ENCODE measurements around the gene SND1.

The SND1 gene

GRCh38 chr7:128041203-128041602 lies 389.2 kb downstream of the SND1 start:
- H4K20me1 ChIP-seq: peaks cover 6 to 78% (median 44%) of the 10 kb centered on the region in 11 experiments; a peak in 16 of 22 replicates
- peaks cover 0 to 16% (median 13%) of the 10 kb centered on the region in 11 experiments; a peak in 13 of 22 replicates for H3K36me3 ChIP-seq
- peaks cover 40 to 57% (median 46%) of the 10 kb centered on the region in 10 experiments for H3K4me1 ChIP-seq
- H3K4me3 ChIP-seq: no peak overlapping the region
- TF ChIP-seq Cebpa-rat (IDR thresholded peaks at IDR 0.05): no peak
- H3K9me3 ChIP-seq (replicated peaks in 1 of 11): no peaks in the 10 kb centered on the region
- H3K27ac ChIP-seq: no peak overlapping the region
- H3K27me3 ChIP-seq: no peaks in the 10 kb centered on the region
- no peak overlapping the region for H3K9ac ChIP-seq
- H3K4me2 ChIP-seq: peak overlapping the region in 5 of 11 experiments; percentile 20 to 63 (median 42); a peak in 9 of 22 replicates

- Histone ChIP-seq H3K9me3 (replicated peaks in 1 of 11) (no peaks in the 10 kb centered on the region), H3K4me2 (peak overlapping the region in 2 of 11 experiments; percentile 29 to 83; a peak in 1 of 22 replicates), H3K36me3 (peaks cover 0 to 16% (median 13%) of the 10 kb centered on the region in 11 experiments; a peak in 13 of 22 replicates), H3K27ac (no peak overlapping the region), H3K27me3 (no peaks in the 10 kb centered on the region), H4K20me1 (peaks cover 6 to 78% (median 36%) of the 10 kb centered on the region in 11 experiments; a peak in 15 of 22 replicates), H3K4me3 (no peak overlapping the region), H3K9ac (no peak overlapping the region), H3K4me1 (peaks cover 40 to 60% (median 44%) of the 10 kb centered on the region in 10 experiments)
- no peak for TF ChIP-seq Cebpa-rat (IDR thresholded peaks at IDR 0.05)
These were observed 390.0 kb downstream of the SND1 start for GRCh38 chr7:128042012-128042411.

GRCh38 chr7:128044064-128044463 lies 392.1 kb downstream of the SND1 start:
- peaks cover 6 to 75% (median 32%) of the 10 kb centered on the region in 11 experiments; a peak in 15 of 22 replicates for H4K20me1 ChIP-seq
- no peaks in the 10 kb centered on the region for H3K9me3 ChIP-seq (replicated peaks in 1 of 11)
- no peak for TF ChIP-seq Cebpa-rat (IDR thresholded peaks at IDR 0.05)
- peak overlapping the region in 1 of 11 experiments; percentile 26; a peak in 1 of 22 replicates for H3K27ac ChIP-seq
- peak overlapping the region; percentile 45 to 84 (median 64) for H3K4me2 ChIP-seq
- H3K27me3 ChIP-seq: no peaks in the 10 kb centered on the region
- no peak overlapping the region for H3K4me3 ChIP-seq
- H3K9ac ChIP-seq: peak overlapping the region in 1 of 11 experiments; percentile 24; a peak in 1 of 22 replicates
- peaks cover 40 to 60% (median 46%) of the 10 kb centered on the region in 10 experiments for H3K4me1 ChIP-seq
- peaks cover 0 to 28% (median 13%) of the 10 kb centered on the region in 11 experiments; a peak in 14 of 22 replicates for H3K36me3 ChIP-seq

GRCh38 chr7:128045158-128045557 lies 393.2 kb downstream of the SND1 start:
- Histone ChIP-seq H3K36me3 (peaks cover 0 to 39% (median 16%) of the 10 kb centered on the region in 11 experiments; a peak in 14 of 22 replicates), H3K27me3 (no peaks in the 10 kb centered on the region), H3K9ac (no peak overlapping the region), H3K4me3 (no peak overlapping the region), H3K4me2 (peak overlapping the region; percentile 25 to 85 (median 40); a peak in 21 of 22 replicates), H3K27ac (no peak overlapping the region), H4K20me1 (peaks cover 6 to 73% (median 30%) of the 10 kb centered on the region in 11 experiments; a peak in 15 of 22 replicates), H3K9me3 (replicated peaks in 1 of 11) (no peaks in the 10 kb centered on the region), H3K4me1 (peaks cover 40 to 60% (median 46%) of the 10 kb centered on the region in 10 experiments)
- TF ChIP-seq Cebpa-rat (IDR thresholded peaks at IDR 0.05): no peak

- H3K4me2 ChIP-seq: peak overlapping the region; percentile 25 to 85 (median 40)
- H3K9ac ChIP-seq: no peak overlapping the region
- H3K36me3 ChIP-seq: peaks cover 0 to 45% (median 18%) of the 10 kb centered on the region in 11 experiments; a peak in 16 of 22 replicates
- peaks cover 6 to 73% (median 26%) of the 10 kb centered on the region in 11 experiments; a peak in 15 of 22 replicates for H4K20me1 ChIP-seq
- TF ChIP-seq Cebpa-rat (IDR thresholded peaks at IDR 0.05): no peak
- H3K4me3 ChIP-seq: no peak overlapping the region
- no peak overlapping the region for H3K27ac ChIP-seq
- H3K4me1 ChIP-seq: peaks cover 37 to 56% (median 45%) of the 10 kb centered on the region in 10 experiments
- no peaks in the 10 kb centered on the region for H3K27me3 ChIP-seq
- no peaks in the 10 kb centered on the region for H3K9me3 ChIP-seq (replicated peaks in 1 of 11)
These were observed 393.8 kb downstream of the SND1 start for GRCh38 chr7:128045766-128046165.

GRCh38 chr7:128052404-128052803 lies 400.4 kb downstream of the SND1 start:
- peaks cover 0 to 85% (median 13%) of the 10 kb centered on the region in 11 experiments; a peak in 10 of 22 replicates for H4K20me1 ChIP-seq
- no peak overlapping the region for H3K9ac ChIP-seq
- H3K27ac ChIP-seq: no peak overlapping the region
- peaks cover 6 to 79% (median 35%) of the 10 kb centered on the region in 11 experiments; a peak in 18 of 22 replicates for H3K36me3 ChIP-seq
- H3K27me3 ChIP-seq: no peaks in the 10 kb centered on the region
- no peak for TF ChIP-seq Cebpa-rat (IDR thresholded peaks at IDR 0.05)
- H3K4me3 ChIP-seq: no peak overlapping the region
- no peaks in the 10 kb centered on the region for H3K9me3 ChIP-seq (replicated peaks in 1 of 11)
- H3K4me1 ChIP-seq: peaks cover 20 to 53% (median 42%) of the 10 kb centered on the region in 10 experiments
- peak overlapping the region; percentile 40 to 70 (median 49) for H3K4me2 ChIP-seq

- no peak for TF ChIP-seq Cebpa-rat (IDR thresholded peaks at IDR 0.05)
- no peaks in the 10 kb centered on the region for H3K27me3 ChIP-seq
- peak overlapping the region; percentile 40 to 70 (median 49); a peak in 21 of 22 replicates for H3K4me2 ChIP-seq
- peaks cover 20 to 60% (median 47%) of the 10 kb centered on the region in 10 experiments for H3K4me1 ChIP-seq
- no peak overlapping the region for H3K9ac ChIP-seq
- no peak overlapping the region for H3K4me3 ChIP-seq
- H4K20me1 ChIP-seq: peaks cover 0 to 89% (median 13%) of the 10 kb centered on the region in 11 experiments; a peak in 11 of 22 replicates
- peaks cover 6 to 85% (median 35%) of the 10 kb centered on the region in 11 experiments; a peak in 18 of 22 replicates for H3K36me3 ChIP-seq
- H3K27ac ChIP-seq: no peak overlapping the region
- H3K9me3 ChIP-seq (replicated peaks in 1 of 11): no peaks in the 10 kb centered on the region
These were observed 401.0 kb downstream of the SND1 start for GRCh38 chr7:128053023-128053422.

- Histone ChIP-seq H3K27ac (no peak overlapping the region), H4K20me1 (peaks cover 0 to 88% (median 22%) of the 10 kb centered on the region in 11 experiments; a peak in 14 of 22 replicates), H3K36me3 (peaks cover 6 to 83% (median 35%) of the 10 kb centered on the region in 11 experiments; a peak in 19 of 22 replicates), H3K4me3 (no peak overlapping the region), H3K9me3 (replicated peaks in 1 of 11) (no peaks in the 10 kb centered on the region), H3K4me2 (no peak overlapping the region), H3K9ac (no peak overlapping the region), H3K27me3 (no peaks in the 10 kb centered on the region), H3K4me1 (peaks cover 20 to 62% (median 55%) of the 10 kb centered on the region in 10 experiments)
- TF ChIP-seq Cebpa-rat (IDR thresholded peaks at IDR 0.05): no peak
These were observed 402.0 kb downstream of the SND1 start for GRCh38 chr7:128053991-128054390.

GRCh38 chr7:128054511-128054910 lies 402.5 kb downstream of the SND1 start:
- Histone ChIP-seq H3K4me3 (no peak overlapping the region), H3K4me1 (peaks cover 20 to 68% (median 60%) of the 10 kb centered on the region in 10 experiments), H3K36me3 (peaks cover 6 to 83% (median 32%) of the 10 kb centered on the region in 11 experiments; a peak in 19 of 22 replicates), H3K27me3 (no peaks in the 10 kb centered on the region), H3K27ac (no peak overlapping the region), H4K20me1 (peaks cover 0 to 88% (median 23%) of the 10 kb centered on the region in 11 experiments; a peak in 15 of 22 replicates), H3K4me2 (no peak overlapping the region), H3K9ac (no peak overlapping the region), H3K9me3 (replicated peaks in 1 of 11) (no peaks in the 10 kb centered on the region)
- TF ChIP-seq Cebpa-rat (IDR thresholded peaks at IDR 0.05): no peak
